Colonic mucosa (tissue), 4 donors: ENCODE results near the gene CSTF1. TPM values are rescaled to one million over a fixed set of nuclear protein-coding genes. Genes with fewer than 3 reads are reported as not detected.
"Not testable (repeated sequence)": the region's sequence is repeated elsewhere in the genome, so short reads cannot be mapped to it uniquely, and the experiment has no call there.

Experiments
- DNase-seq: peaks from one replicate; pipeline ENCODE4 v3.0.0-alpha.2; 2020
- H3K27ac ChIP-seq: fragments of 200-600 bp; one replicate; pipeline ENCODE4 v1.8.0; 2021
- H3K27me3 ChIP-seq: fragments of 200-600 bp; one replicate; pipeline ENCODE4 v1.8.0; 2021
- H3K36me3 ChIP-seq: fragments of 200-600 bp; one replicate; pipeline ENCODE4 v1.8.0; 2021
- H3K4me1 ChIP-seq: fragments of 200-600 bp; one replicate; pipeline ENCODE4 v1.8.0; 2021; ENCODE audit warnings: mild to moderate bottlenecking
- H3K4me3 ChIP-seq: fragments of 200-600 bp; one replicate; pipeline ENCODE4 v1.8.0; 2021
- H3K9ac ChIP-seq, 2 donors: one replicate each; pipeline ENCODE4 v1.7.0; 2013; ENCODE audit warnings: control low read depth in 2 of 2, low read depth in 2 of 2, low read length in 2 of 2
- H3K9me3 ChIP-seq: fragments of 200-600 bp; one replicate; pipeline ENCODE4 v1.8.0; 2021
- CTCF ChIP-seq: fragments of 200-600 bp; IDR thresholded peaks from one replicate; pipeline ENCODE4 v1.8.0; 2022; ENCODE audit warnings: antibody characterized with exemption, mild to moderate bottlenecking
- intact Hi-C: fragments of 100-400 bp; cut with DNase I; formaldehyde crosslinking; loops from one replicate; pipeline ENCODE4 v1.14.1; 2022
- total RNA-seq, 2 donors: library from RNA; stranded (reverse); fragmentation: NEBNext Ultra II Directional in 1 of 2; extraction: Animal tissue kit (Norgen Biotek cat#: 25700) in 1 of 2; gene quantifications; one replicate each; pipeline ENCODE4 v1.2.1, GENCODE V29; 2021
- donor health status: healthy.
- donor health status: DM: no; HTN: no; CAD: no.
- donor health status: DM: no; HTN: no; CAD: no.

Gene CSTF1
- total RNA-seq, 2 donors from 2014 or later: 24.2 to 32.0 TPM

GRCh38 chr20:56389807-56390206, 2.6 kb upstream of the CSTF1 start:
- no peak for TF ChIP-seq CTCF
- intact Hi-C loops: no loop called here
- H3K9me3 ChIP-seq: no peaks in the 10 kb centered on the region
- peaks cover 6% of the 10 kb centered on the region for H3K4me1 ChIP-seq
- no peak overlapping the region for H3K4me3 ChIP-seq
- H3K27me3 ChIP-seq: no peaks in the 10 kb centered on the region
- H3K36me3 ChIP-seq: no peaks in the 10 kb centered on the region
- DNase-seq: no peak
- no peak overlapping the region for H3K9ac ChIP-seq
- no peak overlapping the region for H3K27ac ChIP-seq

- H3K4me1 ChIP-seq, H3K4me3 ChIP-seq, H3K9me3 ChIP-seq, H3K9ac ChIP-seq, DNase-seq, H3K36me3 ChIP-seq, H3K27me3 ChIP-seq, H3K27ac ChIP-seq, intact Hi-C loops: not testable (repeated sequence)
Observed at GRCh38 chr20:56390396-56390795, 2.0 kb upstream of the CSTF1 start.

GRCh38 chr20:56391037-56391436, 1.4 kb upstream of the CSTF1 start:
- no peaks in the 10 kb centered on the region for H3K9me3 ChIP-seq
- H3K27me3 ChIP-seq: no peaks in the 10 kb centered on the region
- H3K36me3 ChIP-seq: no peaks in the 10 kb centered on the region
- DNase-seq: no peak
- peaks cover 6% of the 10 kb centered on the region for H3K4me1 ChIP-seq
- peak overlapping the region in 1 of 2 donors; percentile 65 for H3K9ac ChIP-seq
- no peak for TF ChIP-seq CTCF
- peak overlapping the region; percentile 88 for H3K4me3 ChIP-seq
- H3K27ac ChIP-seq: peak overlapping the region; percentile 89
- intact Hi-C loops: no loop called here

- H3K27ac ChIP-seq: peak overlapping the region; percentile 89
- intact Hi-C loops: no loop called here
- H3K36me3 ChIP-seq: peaks cover 2% of the 10 kb centered on the region
- H3K4me1 ChIP-seq: peaks cover 6% of the 10 kb centered on the region
- peak; percentile 25 for DNase-seq
- H3K9me3 ChIP-seq: no peaks in the 10 kb centered on the region
- peak overlapping the region; percentile 54 to 85 for H3K9ac ChIP-seq
- no peaks in the 10 kb centered on the region for H3K27me3 ChIP-seq
- no peak for TF ChIP-seq CTCF
- H3K4me3 ChIP-seq: peak overlapping the region; percentile 88
Observed at GRCh38 chr20:56391596-56392131, 781 bp upstream of the CSTF1 start.

GRCh38 chr20:56392881-56393482, 537 bp downstream of the CSTF1 start:
- Histone ChIP-seq H3K27me3 (no peaks in the 10 kb centered on the region), H3K9me3 (no peaks in the 10 kb centered on the region), H3K36me3 (peaks cover 16% of the 10 kb centered on the region), H3K9ac (peak overlapping the region; percentile 80 to 85), H3K4me1 (peaks cover 6% of the 10 kb centered on the region), H3K4me3 (peak overlapping the region; percentile 88), H3K27ac (peak overlapping the region; percentile 89)
- TF ChIP-seq CTCF: no peak
- intact Hi-C loops: no loop called here
- no peak for DNase-seq

- TF ChIP-seq CTCF: no peak
- DNase-seq: no peak
- Histone ChIP-seq H3K4me3 (peak overlapping the region; percentile 88), H3K4me1 (peaks cover 6% of the 10 kb centered on the region), H3K36me3 (peaks cover 19% of the 10 kb centered on the region), H3K27me3 (no peaks in the 10 kb centered on the region), H3K9me3 (no peaks in the 10 kb centered on the region), H3K9ac (peak overlapping the region in 1 of 2 donors; percentile 85), H3K27ac (no peak overlapping the region)
- intact Hi-C loops: no loop called here
Observed at GRCh38 chr20:56393653-56394052, 1.2 kb downstream of the CSTF1 start.
